ENCODE results near the gene GTPBP8. TPM values are rescaled to one million over a fixed set of nuclear protein-coding genes. Genes with fewer than 3 reads are reported as not detected.

Gene GTPBP8
- polyA plus RNA-seq, 4 donors, result 14.7 to 18.8 (median 17.5) TPM

Other genes starting within 250 kb of the GTPBP8 start
- not detected for gene CD200R1L, start 144.1 kb upstream of the GTPBP8 start, polyA plus RNA-seq
- gene CD200R1, start 15.9 kb upstream of the GTPBP8 start, polyA plus RNA-seq, result 1 to 10 TPM in 1 of 4 donors, under 1 TPM in 2, not detected in 1; 0.27 to 1.3 (median 0.48) TPM
- gene BOC, start 220.6 kb downstream of the GTPBP8 start, polyA plus RNA-seq, result 1 to 10 TPM in 3 of 4 donors, under 1 TPM in 1; 0.22 to 4.6 (median 2.9) TPM